K562 (cell line): ENCODE measurements around the gene CYFIP2. TPM values are rescaled to one million over a fixed set of nuclear protein-coding genes. Genes with fewer than 3 reads are reported as not detected.

ENCODE experiments used
- ELK1 ChIP-seq: sonication (generic); formaldehyde crosslinking; IDR thresholded peaks from 2 replicates; pipeline ENCODE4 v1.8.1; 2022; ENCODE audit warnings: missing genetic modification reagents
- FOXA3 ChIP-seq, 2 experiments: fragments of 450-650 bp in 1 of 2; sonication (generic) in 1 of 2; formaldehyde crosslinking; IDR thresholded peaks in 1 of 2; conservative IDR thresholded peaks in 1 of 2; 2 replicates each; pipeline versions ENCODE4 v1.4.0 to v1.8.0; 2020 to 2022; ENCODE audit warnings: mild to moderate bottlenecking in 2 of 2, missing genetic modification reagents in 1 of 2
- L3MBTL2 ChIP-seq: fragments of 450-650 bp; IDR thresholded peaks from 2 replicates; pipeline ENCODE4 v1.6.1; 2016; ENCODE audit warnings: mild to moderate bottlenecking, moderate library complexity
- MAZ ChIP-seq, 2 experiments: fragments of 450-650 bp in 1 of 2; sonication (generic) in 1 of 2; formaldehyde crosslinking; IDR thresholded peaks in 1 of 2; conservative IDR thresholded peaks in 1 of 2; 2 replicates each; pipeline versions ENCODE4 v1.4.0 to v1.5.0; 2020; ENCODE audit warnings: mild to moderate bottlenecking in 1 of 2, missing genetic modification reagents in 1 of 2
- NEUROD1 ChIP-seq: fragments of 150-350 bp; IDR thresholded peaks from 2 replicates; pipeline ENCODE4 v1.6.1; 2014; ENCODE audit warnings: borderline replicate concordance, low read length, low read depth; ENCODE audit not compliant: partially characterized antibody
- NR2C1 ChIP-seq, 2 experiments: fragments of 450-650 bp; IDR thresholded peaks; 2 replicates each; pipeline ENCODE4 v1.6.1; 2017; ENCODE audit warnings: mild to moderate bottlenecking in 2 of 2, antibody characterized with exemption in 1 of 2, inconsistent platforms in 1 of 2, missing compliant biosample characterization in 1 of 2, missing genetic modification characterization in 1 of 2
- NR4A1 ChIP-seq, 2 experiments: fragments of 250-450 bp in 1 of 2; fragments of 450-650 bp in 1 of 2; sonication (Bioruptor Pico) in 1 of 2; IDR thresholded peaks; 2 replicates each; pipeline versions ENCODE4 v1.4.0 to v1.6.1; 2016 to 2020; ENCODE audit warnings: mild to moderate bottlenecking in 2 of 2, missing compliant biosample characterization in 1 of 2, missing genetic modification characterization in 1 of 2, moderate library complexity in 1 of 2
- SMAD4 ChIP-seq: fragments of 250-450 bp; sonication (Bioruptor Pico); conservative IDR thresholded peaks from 2 replicates; pipeline ENCODE4 v1.8.0; 2021; ENCODE audit warnings: inconsistent platforms, mild to moderate bottlenecking, moderate library complexity
- SPI1 ChIP-seq: IDR thresholded peaks from 2 replicates; pipeline ENCODE4 v1.6.1; 2011; ENCODE audit warnings: low read depth, low read length, control low read depth, borderline replicate concordance
- ZBTB40 ChIP-seq, 2 experiments: fragments of 450-650 bp in 1 of 2; sonication (generic) in 1 of 2; formaldehyde crosslinking in 1 of 2; IDR thresholded peaks; 2 replicates each; pipeline versions ENCODE4 v1.7.1 to v1.9.0; 2016 to 2022; ENCODE audit warnings: inconsistent platforms in 1 of 2, mild to moderate bottlenecking in 1 of 2, missing genetic modification reagents in 1 of 2
- ZNF12 ChIP-seq: sonication (generic); formaldehyde crosslinking; IDR thresholded peaks from 2 replicates; pipeline ENCODE4 v1.4.0; 2020; ENCODE audit warnings: mild to moderate bottlenecking, missing genetic modification reagents
- ZNF184 ChIP-seq: sonication (generic); formaldehyde crosslinking; IDR thresholded peaks from 2 replicates; pipeline ENCODE4 v1.5.0; 2020; ENCODE audit warnings: missing genetic modification reagents
- ZNF449 ChIP-seq: fragments of 250-450 bp; sonication (Bioruptor Pico); IDR thresholded peaks from 2 replicates; pipeline ENCODE4 v1.8.0; 2022; ENCODE audit warnings: moderate library complexity, mild to moderate bottlenecking, inconsistent platforms
- ZNF79 ChIP-seq: fragments of 250-450 bp; sonication (Bioruptor Pico); IDR thresholded peaks from 2 replicates; pipeline ENCODE4 v1.4.0; 2020; ENCODE audit warnings: low read depth, mild to moderate bottlenecking, moderate library complexity
- polyA plus RNA-seq, 8 experiments: library from polyadenylated mRNA; depleted of rRNA in 4 of 8; stranded (reverse) in 5 of 8; unstranded in 3 of 8; fragments of >200 nt; fragmentation: Nextera tagmentation in 2 of 8; fragmentation: Illumina TruSeq in 1 of 8; extraction: Ambion mirVana in 2 of 8; extraction: Trizol in 1 of 8; gene quantifications; 2 replicates each; pipeline versions ENCODE4 v1.2.1 to v1.2.3, GENCODE V29; 2011 to 2014; ENCODE audit warnings: inconsistent platforms in 1 of 8, missing spikeins in 1 of 8
- total RNA-seq, 7 experiments: library from RNA; depleted of rRNA in 6 of 7; stranded (reverse); fragments of >200 nt in 6 of 7; fragmentation: Illumina TruSeq in 2 of 7; extraction: Trizol in 2 of 7; gene quantifications; 2 replicates each; pipeline versions ENCODE4 v1.2.1 to v1.2.3, GENCODE V29; 2011 to 2021; ENCODE audit warnings: low replicate concordance in 1 of 7

CYFIP2 gene
- total and polyA plus RNA-seq, 9 of the 15 experiments (the other 6 are each of a cell fraction or from before 2014, with no cell fraction given): 0.76 to 2.9 (median 1.4) TPM; not detected in 1

GRCh38 chr5:157273131-157273556 is 7.2 kb downstream of the CYFIP2 start (continued):
- peak; percentile 62 for TF ChIP-seq SMAD4 (CRISPR knock-in tag)
- TF ChIP-seq MAZ (CRISPR knock-in tag; conservative IDR thresholded peaks at IDR 0.05 in 1 of 2, IDR thresholded peaks at IDR 0.05 in 1 of 2): 0 out of 4 replicates have a peak, but pooled peaks of 1 of the 2 experiments have one; percentile 26
- no peak for TF ChIP-seq ZNF12 (CRISPR knock-in tag)
- peak; percentile 40; the same call in 1 of the 2 replicates for TF ChIP-seq SPI1
- TF ChIP-seq NR4A1 (CRISPR knock-in tag; IDR thresholded peaks at IDR 0.05): peak; percentile 42; the same call in 1 of the 2 replicates
- 0 out of 2 replicates have a peak, but pooled peaks have one; percentile 30 for TF ChIP-seq NR4A1 (tag; IDR thresholded peaks at IDR 0.05)
- TF ChIP-seq NR2C1 (IDR thresholded peaks at IDR 0.05): no peak
- TF ChIP-seq NR2C1 (tag; IDR thresholded peaks at IDR 0.05): peak; percentile 39; the same call in 1 of the 2 replicates
- peak; percentile 49; the same call in 1 of the 2 replicates for TF ChIP-seq ZNF449 (CRISPR knock-in tag)
- TF ChIP-seq FOXA3 (CRISPR knock-in tag; conservative IDR thresholded peaks at IDR 0.05 in 1 of 2, IDR thresholded peaks at IDR 0.05 in 1 of 2): no peak
- 0 out of 2 replicates have a peak, but pooled peaks have one; percentile 27 for TF ChIP-seq L3MBTL2
- TF ChIP-seq ZBTB40 (IDR thresholded peaks at IDR 0.05): no peak
- no peak for TF ChIP-seq ZBTB40 (CRISPR knock-in tag; IDR thresholded peaks at IDR 0.05)
- no peak for TF ChIP-seq NEUROD1
- TF ChIP-seq ZNF184 (CRISPR knock-in tag): no peak
- TF ChIP-seq ELK1 (CRISPR knock-in tag): no peak
- peak; percentile 23; the same call in 1 of the 2 replicates for TF ChIP-seq ZNF79 (CRISPR knock-in tag)
